ENCODE data around the gene SNTG2.
"Not testable (repeated sequence)": the region's sequence is repeated elsewhere in the genome, so short reads cannot be mapped to it uniquely, and the experiment has no call there.

Gene SNTG2

DNA sequence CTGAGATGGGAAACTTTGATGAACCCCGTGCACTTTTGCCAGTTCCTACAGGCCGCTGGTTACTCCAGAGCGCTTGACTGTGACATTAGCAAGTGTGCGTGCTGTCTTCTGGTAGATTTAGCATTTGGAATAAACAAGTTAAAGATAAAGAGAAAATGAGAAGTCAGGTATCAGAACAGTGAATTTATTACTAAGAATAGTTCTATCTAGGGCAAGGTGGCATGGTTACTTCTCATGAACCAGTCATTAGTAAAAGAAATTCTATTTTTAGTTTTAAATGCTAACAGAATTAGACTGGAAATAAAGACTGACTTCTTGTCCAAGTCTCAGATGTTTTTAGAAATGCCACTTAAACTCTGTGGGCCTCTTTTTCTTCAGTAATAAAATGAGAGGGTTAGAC, 258.6 kb downstream of the SNTG2 start:
- no peak for FAIRE-seq

DNA sequence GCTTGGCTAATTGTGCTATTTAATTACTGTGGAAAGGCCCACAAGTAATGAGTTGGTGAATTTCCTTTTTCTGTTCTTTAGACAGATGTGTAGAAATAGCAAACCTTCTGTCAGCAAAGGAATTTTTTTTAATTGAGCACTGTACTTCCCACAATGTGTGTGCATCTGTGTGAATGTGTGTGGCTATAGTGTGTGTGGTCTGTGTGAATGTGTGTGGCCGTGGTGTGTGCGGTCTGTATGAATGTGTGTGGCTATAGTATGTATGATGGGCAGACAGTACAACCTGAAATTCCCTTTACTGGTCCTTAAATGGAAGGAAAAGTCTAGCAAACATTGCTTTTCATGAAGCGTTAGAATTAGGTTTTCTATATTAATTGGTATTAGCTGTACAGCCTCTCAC, 259.1 kb downstream of the SNTG2 start:
- FAIRE-seq = no peak

GRCh38 chr2:1210352-1210751, 259.7 kb downstream of the SNTG2 start:
- FAIRE-seq = no peak

DNA sequence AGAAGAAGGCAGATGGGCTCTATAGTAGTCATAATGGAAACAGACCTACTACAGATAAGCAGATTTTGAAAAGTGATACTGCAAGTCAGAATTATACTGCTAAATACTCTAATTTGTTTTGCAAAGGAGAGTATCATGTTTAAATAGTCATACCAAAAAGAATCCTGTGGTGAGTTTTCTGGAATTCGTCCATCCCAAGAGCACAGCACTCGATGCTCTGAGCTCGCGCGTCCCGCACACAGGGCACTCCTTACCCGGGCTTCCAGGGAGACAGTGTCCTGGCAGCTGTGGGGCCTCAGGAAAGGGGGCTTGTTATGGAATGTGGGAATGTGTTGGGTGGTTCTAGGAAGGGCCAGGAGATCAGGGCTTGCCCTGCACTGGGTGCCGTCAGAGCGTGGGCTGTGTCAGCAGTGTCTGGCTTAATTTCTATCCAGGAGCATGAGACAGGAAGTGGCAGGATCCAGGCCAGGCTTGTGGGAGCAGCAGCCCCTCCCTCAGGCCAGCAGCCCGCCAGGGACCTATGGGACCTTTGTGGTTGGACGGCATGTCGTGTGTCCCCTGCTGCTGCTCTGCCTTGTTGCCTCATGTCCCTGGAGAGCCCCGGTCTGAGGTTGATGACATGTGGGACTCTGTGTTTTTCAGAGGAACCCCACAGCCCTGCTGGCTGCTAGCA, 269.4 kb downstream of the SNTG2 start:
- no peak for FAIRE-seq

- no peak for FAIRE-seq
Measured at GRCh38 chr2:1222056-1222455, 271.4 kb downstream of the SNTG2 start.

DNA sequence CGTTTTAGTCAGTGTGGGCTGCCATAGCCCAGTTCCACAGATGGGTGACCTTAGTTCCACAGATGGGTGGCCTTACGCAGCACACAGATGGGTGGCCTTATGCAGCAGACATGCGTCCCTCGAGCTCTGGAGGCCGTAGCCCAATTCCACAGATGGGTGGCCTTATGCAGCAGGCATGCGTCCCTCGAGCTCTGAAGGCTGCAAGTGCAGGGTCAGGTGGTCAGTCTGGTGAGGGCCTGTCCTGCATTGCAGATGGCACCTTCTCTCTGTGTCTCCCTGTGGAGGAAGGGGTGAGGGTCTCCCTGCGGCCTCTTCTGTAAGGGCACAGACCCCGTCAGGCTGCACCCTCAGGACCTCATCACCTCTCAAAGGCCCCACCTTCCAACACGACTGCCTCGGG, 273.1 kb downstream of the SNTG2 start:
- no peak for FAIRE-seq

- FAIRE-seq = no peak
Measured at GRCh38 chr2:1224901-1225300, 274.3 kb downstream of the SNTG2 start.

DNA sequence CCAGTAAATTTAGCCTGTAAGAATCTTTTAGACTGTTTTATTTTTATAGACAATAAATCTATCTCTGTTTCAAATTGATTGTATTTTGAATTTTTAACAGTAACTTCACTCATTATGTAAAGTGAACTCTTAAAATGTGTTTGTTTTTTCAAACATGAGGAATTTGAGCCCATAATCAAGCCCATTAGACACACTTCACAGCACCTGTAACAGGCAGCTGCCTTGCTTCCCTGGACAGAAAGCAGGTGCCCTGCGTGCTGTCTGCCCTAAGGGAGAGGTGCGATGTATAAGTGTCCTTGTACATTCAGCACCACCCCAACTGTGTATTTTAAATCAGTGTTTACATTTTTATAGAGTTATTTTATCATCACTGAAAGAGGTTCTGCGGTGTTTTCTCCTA, 276.1 kb downstream of the SNTG2 start:
- no peak for FAIRE-seq

- no peak for FAIRE-seq
Measured at GRCh38 chr2:1227274-1227900, 276.7 kb downstream of the SNTG2 start.

- FAIRE-seq = not testable (repeated sequence)
Measured at GRCh38 chr2:1229596-1229995, 278.9 kb downstream of the SNTG2 start.

DNA sequence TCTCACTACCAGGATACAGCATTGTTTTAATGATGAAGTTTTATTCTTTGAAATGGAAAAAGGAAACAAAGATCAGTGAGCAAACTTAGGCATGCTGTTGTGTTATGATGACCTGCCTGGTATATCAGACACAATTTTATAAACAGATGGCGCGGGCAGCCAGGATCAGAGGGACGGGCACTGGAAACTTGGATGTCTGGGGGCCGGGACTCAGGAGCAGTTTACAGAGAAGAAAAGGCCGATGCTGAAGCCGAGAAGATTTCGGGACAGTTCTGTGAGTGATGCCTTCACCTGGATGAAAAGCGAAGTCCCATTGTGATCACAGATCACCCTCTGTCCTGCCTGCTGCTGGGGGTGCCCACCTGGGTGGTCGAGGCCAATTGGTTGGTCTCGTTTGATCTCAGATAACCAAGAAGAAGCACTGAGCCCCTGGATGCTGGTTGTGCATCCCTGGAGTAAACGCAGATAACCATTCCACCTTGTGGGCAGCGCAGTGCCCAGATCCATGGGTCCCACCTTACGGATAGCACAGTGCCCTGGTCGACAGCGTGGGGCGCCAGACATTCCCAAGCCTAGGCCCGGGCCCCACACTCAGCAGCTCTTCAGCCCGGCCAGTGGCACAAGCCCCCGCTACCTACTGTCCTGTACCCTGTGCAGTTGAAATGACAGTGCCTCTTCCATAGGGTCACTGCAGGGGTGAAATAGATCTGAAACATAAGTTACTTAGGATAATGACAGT, 279.7 kb downstream of the SNTG2 start:
- no peak for FAIRE-seq

- FAIRE-seq = no peak
Measured at GRCh38 chr2:1231466-1232063, 280.9 kb downstream of the SNTG2 start.

GRCh38 chr2:1233281-1233680, 282.6 kb downstream of the SNTG2 start:
- no peak for FAIRE-seq

DNA sequence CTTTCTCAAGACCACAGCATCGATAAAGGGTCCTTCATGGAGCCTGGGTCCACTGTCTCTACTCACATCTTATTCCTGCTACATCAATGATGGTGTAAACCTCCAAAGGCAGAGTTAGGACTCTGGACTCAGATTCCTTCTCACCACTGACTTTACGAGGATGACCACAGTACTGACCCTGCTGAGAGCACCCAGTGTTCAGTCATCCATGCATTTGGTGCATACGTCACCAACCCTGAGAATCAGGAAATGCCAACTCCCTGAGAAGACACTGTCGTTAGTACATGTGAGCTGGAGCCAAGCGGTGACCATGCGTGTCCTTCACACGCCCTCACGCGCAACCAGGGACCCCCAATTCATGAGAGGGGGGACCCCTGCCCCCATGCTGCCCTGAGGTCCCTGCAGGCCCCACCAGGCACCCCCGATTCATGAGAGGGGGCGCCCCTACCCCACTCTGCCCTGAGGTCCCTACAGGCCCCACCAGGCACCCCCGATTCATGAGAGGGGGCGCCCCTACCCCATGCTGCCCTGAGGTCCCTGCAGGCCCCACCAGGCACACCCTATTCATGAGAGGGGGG, 284.2 kb downstream of the SNTG2 start:
- FAIRE-seq = no peak

GRCh38 chr2:1235806-1236205, 285.2 kb downstream of the SNTG2 start:
- no peak for FAIRE-seq

DNA sequence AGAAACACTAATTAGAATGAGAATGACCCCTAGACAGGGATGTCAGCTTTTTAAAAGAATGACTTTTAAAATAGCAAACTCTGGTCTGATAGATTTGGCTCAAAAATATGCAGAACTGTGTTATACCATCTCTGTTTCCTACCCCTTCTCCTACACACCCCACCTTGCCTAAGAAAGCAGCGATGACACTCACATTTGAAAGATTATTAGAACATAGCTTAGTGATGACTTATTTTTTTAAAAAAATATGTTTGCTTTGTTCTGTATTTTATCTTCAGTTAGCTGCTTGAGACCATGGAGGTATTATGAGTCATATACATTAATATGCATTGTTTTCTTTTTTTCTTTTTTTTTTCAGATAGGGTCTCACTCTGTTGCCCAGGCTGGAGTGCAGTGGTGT, 286.0 kb downstream of the SNTG2 start:
- FAIRE-seq = no peak

GRCh38 chr2:1237783-1238182, 287.1 kb downstream of the SNTG2 start:
- no peak for FAIRE-seq

DNA sequence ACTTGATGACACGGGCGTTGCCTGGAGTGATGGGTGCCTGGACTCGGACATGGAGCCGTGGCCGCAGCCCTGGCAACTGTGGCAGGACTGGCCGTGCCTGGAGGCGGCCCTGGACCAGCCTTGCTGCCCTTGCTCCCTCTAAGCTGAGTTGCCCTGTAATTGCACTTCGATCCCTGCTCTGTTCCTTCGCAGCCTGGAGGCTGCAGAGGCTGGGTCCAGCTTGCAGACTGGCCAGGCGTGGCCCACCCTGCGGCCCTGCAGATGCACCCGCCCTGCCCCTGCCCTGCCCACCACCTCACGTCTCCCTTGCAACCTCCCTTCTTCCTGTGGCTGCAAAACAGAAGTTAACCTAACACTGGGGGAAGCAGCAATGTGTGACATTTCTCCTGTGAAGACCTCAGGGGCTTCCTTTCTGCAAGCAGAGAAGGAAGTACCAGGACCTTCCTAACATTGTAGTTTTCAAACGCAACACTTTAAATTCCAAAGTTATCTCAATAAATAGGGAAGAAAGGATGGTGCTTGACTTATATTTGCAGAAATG, 288.0 kb downstream of the SNTG2 start:
- FAIRE-seq = no peak

GRCh38 chr2:1245193-1245592, 294.5 kb downstream of the SNTG2 start:
- no peak for FAIRE-seq

- no peak for FAIRE-seq
Measured at GRCh38 chr2:1246239-1246638, 295.6 kb downstream of the SNTG2 start.

DNA sequence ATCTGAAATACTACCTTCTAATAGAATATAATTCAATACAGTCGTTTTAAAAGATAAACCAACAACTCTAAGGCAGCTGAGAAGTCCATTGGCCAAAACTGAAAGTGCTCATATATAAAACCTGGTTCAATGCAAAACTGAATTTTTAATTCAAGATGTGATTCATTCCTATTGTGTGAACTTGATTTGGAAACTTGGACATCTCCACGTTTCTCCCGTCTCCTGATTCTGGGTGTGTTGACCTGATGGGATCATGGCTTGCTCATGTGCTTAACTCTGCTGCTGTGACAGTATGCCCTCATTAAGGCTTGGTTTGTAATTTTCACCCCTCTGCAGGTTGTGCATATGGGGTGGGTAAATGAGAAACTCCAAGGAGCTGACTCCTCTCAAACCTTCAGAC, 296.3 kb downstream of the SNTG2 start:
- FAIRE-seq = no peak

DNA sequence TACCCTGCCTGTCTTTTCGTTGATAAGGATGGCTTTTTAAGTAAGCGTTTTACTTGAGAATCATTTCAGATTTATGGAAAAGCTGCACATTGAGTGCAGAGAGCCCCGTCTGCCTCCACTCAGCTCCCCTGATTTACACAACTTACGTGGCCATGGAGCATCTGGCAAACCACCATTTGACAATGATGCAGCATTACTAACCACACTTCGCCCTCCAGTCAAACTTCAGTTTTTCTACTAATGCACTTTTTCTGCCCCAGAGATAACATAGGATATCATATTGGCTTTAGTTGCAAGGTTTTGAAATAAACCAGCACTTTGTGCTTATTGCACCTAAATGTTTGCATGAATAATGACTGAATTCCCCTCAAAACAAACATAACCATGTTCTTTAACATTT, 297.5 kb downstream of the SNTG2 start:
- no peak for FAIRE-seq

All from G401.6 (cell line).